ENCODE results near the gene MGLL. TPM values are rescaled to one million over a fixed set of nuclear protein-coding genes. Genes with fewer than 3 reads are reported as not detected.

Gene MGLL
- total RNA-seq, 6 experiments from 2014 or later = 97.0 to 168 (median 115) TPM

DNA sequence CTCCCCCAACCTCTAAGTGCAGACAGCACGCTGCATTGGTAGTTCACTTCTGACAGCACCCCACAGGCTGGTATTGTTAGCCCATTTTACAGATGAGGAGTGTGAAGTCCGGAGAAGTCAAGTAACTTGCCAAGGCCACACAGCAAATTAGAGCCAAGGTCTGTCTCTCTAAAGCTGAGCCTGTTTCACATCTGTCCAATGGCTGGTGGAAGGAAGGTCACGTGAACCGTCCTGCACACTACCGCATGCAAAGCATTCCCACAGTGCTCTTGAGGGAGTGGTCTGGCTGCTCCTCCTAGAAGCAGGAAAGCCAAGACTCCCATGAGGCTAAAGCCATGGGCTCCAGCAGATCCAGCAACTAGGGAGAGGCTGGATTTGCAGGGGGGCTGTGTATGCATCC, 50.0 kb downstream of the MGLL start:
- ATAC-seq (no peak), DNase-seq (peak in 1 of 3 donors; percentile 4)
- H3K4me1 ChIP-seq = peaks cover 0 to 51% (median 12%) of the 10 kb centered on the region in 4 donors
- H3K27me3 ChIP-seq = no peaks in the 10 kb centered on the region
- H3K36me3 ChIP-seq = no peaks in the 10 kb centered on the region
- TF ChIP-seq CTCF (IDR thresholded peaks at IDR 0.05) (no peak), POLR2A (IDR thresholded peaks at IDR 0.05) (no peak)
- WGBS (ENCODE audit: insufficient coverage, low coverage, low lambda C conversion rate, missing lambda C conversion rate) = 83% methylated on average over 1 of the region's 5 CpGs
- H3K9me3 ChIP-seq = no peaks in the 10 kb centered on the region
- intact Hi-C loops (cut with DNase I) = no loop called here
- no peak overlapping the region for H3K27ac ChIP-seq
- no peak overlapping the region for H3K4me3 ChIP-seq

DNA sequence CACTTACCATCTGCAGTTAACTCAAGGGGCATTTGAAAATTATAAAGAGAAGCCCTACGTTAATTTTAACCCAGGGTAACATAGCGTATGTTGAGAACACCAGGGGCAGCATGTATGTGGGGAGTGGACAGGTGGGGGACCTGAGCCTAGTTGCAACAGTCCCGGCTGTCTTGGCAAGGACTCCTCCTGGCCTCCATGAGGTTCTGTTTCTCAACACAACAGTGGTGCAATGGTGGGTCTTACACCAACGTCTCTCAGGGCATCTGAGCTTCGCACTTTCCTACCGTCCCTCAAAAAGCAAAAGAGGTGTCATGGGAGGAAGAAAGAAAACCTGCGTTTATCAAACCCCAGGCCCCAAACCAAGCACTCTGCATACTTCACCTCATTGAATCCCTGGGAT, 50.6 kb downstream of the MGLL start:
- Histone ChIP-seq H3K27me3 (no peaks in the 10 kb centered on the region), H3K9me3 (no peaks in the 10 kb centered on the region), H3K4me1 (peaks cover 0 to 55% (median 12%) of the 10 kb centered on the region in 4 donors), H3K36me3 (no peaks in the 10 kb centered on the region), H3K4me3 (no peak overlapping the region), H3K27ac (no peak overlapping the region)
- intact Hi-C loops (cut with DNase I) = no loop called here
- TF ChIP-seq POLR2A (IDR thresholded peaks at IDR 0.05) = no peak
- TF ChIP-seq CTCF (IDR thresholded peaks at IDR 0.05) = no peak
- DNase-seq (no peak), ATAC-seq (no peak)
- 45% methylated on average over 7 of the region's 7 CpGs for WGBS (ENCODE audit: insufficient coverage, low coverage, low lambda C conversion rate, missing lambda C conversion rate)

DNA sequence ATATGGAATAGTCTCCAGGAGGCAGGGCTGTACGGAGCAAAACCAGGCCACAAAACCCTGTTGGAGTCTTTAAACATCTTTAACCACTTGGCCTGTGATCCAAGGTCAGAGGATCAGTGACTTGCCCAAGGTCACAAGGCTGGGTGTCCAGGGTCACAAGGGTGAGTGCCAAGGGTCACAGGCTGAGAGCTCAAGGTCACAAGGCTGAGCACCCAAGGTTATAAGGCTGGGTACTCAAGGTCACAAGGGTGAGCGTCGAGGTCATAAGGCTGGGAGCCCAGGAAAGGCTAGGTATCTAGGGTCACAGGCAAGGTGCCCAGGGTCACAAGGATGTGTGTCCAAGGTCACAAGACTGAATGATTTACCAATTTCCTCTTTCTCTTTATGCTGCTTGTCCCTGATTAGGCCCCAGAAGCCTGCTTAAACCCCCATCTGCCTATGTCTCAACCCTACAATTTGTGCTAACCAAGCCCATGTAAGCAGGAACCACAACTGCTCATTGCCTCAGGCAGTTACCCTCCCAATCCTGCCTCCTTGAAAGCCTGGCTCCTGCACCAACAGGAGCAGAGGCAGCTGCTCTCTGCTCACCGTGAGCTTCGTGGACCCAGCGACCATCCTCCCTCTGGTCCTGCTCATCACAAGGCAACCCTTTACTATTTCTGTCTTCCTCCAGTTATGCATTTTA, 51.5 kb downstream of the MGLL start:
- Histone ChIP-seq H3K27me3 (no peaks in the 10 kb centered on the region), H3K4me1 (peaks cover 0 to 64% (median 12%) of the 10 kb centered on the region in 4 donors), H3K9me3 (no peaks in the 10 kb centered on the region), H3K36me3 (no peaks in the 10 kb centered on the region), H3K4me3 (no peak overlapping the region), H3K27ac (peak overlapping the region in 1 of 3 donors; percentile 90)
- TF ChIP-seq CTCF (IDR thresholded peaks at IDR 0.05) = no peak
- TF ChIP-seq POLR2A (IDR thresholded peaks at IDR 0.05) = no peak
- peak in 1 of 3 donors; percentile 24 for DNase-seq
- intact Hi-C loops (cut with DNase I) = no loop called here
- peak in 3 of 4 donors; percentile 3 to 16 (median 15) for ATAC-seq
- WGBS (ENCODE audit: insufficient coverage, low coverage, low lambda C conversion rate, missing lambda C conversion rate) = 93% methylated on average over 3 of the region's 6 CpGs

DNA sequence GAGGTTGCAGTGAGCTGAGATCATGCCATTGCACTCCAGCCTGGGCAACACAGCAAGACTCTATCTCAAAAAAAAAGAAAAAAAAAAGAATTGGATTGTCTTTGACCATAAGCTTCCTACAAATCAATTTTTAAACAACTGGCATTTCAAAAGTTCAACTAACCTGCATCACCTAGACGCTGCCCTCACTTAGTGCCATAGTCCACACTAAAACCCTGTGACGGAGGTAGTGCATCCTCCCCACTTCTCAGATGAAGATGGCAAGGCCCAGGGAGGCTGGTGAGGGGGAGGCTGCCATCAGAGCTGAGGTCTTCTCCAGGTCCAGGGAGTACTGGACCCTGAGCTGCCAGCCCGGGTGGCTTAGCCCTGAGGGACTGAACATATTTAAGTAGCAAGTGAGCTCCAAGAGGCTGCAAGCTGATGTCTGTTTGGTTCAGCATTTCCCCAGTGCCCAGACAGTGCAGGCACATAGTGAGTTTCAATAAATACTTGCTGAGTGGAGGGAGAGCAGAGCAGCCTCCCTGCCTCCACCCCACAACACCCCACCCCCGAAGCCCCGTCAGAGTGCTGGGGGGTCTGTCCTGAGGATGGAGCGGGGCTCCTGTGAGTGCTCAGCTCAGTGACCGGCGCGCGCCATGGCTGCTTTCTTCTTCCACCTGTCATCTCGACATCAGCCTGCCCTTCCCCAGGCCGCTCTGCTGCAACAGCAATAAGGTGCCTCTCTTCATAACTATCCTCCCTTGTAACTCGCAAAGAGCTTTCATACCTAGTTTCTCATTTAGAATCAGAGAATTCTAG, 52.8 kb downstream of the MGLL start:
- Histone ChIP-seq H3K4me1 (peaks cover 0 to 67% (median 12%) of the 10 kb centered on the region in 4 donors), H3K27me3 (no peaks in the 10 kb centered on the region), H3K9me3 (no peaks in the 10 kb centered on the region), H3K4me3 (no peak overlapping the region), H3K36me3 (no peaks in the 10 kb centered on the region), H3K27ac (peak overlapping the region in 1 of 3 donors; percentile 90)
- ATAC-seq (peak in 3 of 4 donors; percentile 18 to 51 (median 22)), DNase-seq (no peak)
- TF ChIP-seq POLR2A (IDR thresholded peaks at IDR 0.05) (no peak), CTCF (IDR thresholded peaks at IDR 0.05) (no peak)
- intact Hi-C loops (cut with DNase I) = loop anchor here in 1 of 2 donors (10.0 kb wide), 1 partner anchor 45 kb away; no protein-coding TSS in a partner anchor
- WGBS (ENCODE audit: insufficient coverage, low coverage, low lambda C conversion rate, missing lambda C conversion rate) = 76% methylated on average over 6 of the region's 13 CpGs

Measured in right lobe of liver (tissue), 6 donors.